ENCODE measurements around the gene CLCN3. TPM values are rescaled to one million over a fixed set of nuclear protein-coding genes. Genes with fewer than 3 reads are reported as not detected.
"Not testable (repeated sequence)": the region's sequence is repeated elsewhere in the genome, so short reads cannot be mapped to it uniquely, and the experiment has no call there.

Gene CLCN3
- total RNA-seq, 1 experiment from 2014 or later, result 56.0 TPM

GRCh38 chr4:169768385-169768784 is 148.0 kb downstream of the CLCN3 start:
- DNase-seq (ENCODE audit: unreplicated experiment), result no peak
- Mint-ChIP-seq H3K27ac (ENCODE audit: low read depth, unreplicated experiment) (no peak overlapping the region), H3K4me3 (ENCODE audit: unreplicated experiment) (no peak overlapping the region), H3K36me3 (ENCODE audit: insufficient read depth, unreplicated experiment) (no peaks in the 10 kb centered on the region), H3K9me3 (ENCODE audit: unreplicated experiment) (peaks cover 7% of the 10 kb centered on the region), H3K27me3 (ENCODE audit: insufficient read depth, unreplicated experiment) (no peaks in the 10 kb centered on the region), H3K4me1 (ENCODE audit: insufficient read depth, unreplicated experiment) (no peaks in the 10 kb centered on the region)
- POLR2A ChIA-PET, result interaction anchor here (0.6 kb wide), 2 partner anchors 66 to 1708 kb away, joined by 3 read pairs; no protein-coding TSS in a partner anchor
- CTCF ChIA-PET, result no interaction called here
- intact Hi-C loops (cut with micrococcal nuclease), result no loop called here
- no TSS peak for BruUV-seq (replicated peaks)
- TF ChIP-seq, protein P1, sequence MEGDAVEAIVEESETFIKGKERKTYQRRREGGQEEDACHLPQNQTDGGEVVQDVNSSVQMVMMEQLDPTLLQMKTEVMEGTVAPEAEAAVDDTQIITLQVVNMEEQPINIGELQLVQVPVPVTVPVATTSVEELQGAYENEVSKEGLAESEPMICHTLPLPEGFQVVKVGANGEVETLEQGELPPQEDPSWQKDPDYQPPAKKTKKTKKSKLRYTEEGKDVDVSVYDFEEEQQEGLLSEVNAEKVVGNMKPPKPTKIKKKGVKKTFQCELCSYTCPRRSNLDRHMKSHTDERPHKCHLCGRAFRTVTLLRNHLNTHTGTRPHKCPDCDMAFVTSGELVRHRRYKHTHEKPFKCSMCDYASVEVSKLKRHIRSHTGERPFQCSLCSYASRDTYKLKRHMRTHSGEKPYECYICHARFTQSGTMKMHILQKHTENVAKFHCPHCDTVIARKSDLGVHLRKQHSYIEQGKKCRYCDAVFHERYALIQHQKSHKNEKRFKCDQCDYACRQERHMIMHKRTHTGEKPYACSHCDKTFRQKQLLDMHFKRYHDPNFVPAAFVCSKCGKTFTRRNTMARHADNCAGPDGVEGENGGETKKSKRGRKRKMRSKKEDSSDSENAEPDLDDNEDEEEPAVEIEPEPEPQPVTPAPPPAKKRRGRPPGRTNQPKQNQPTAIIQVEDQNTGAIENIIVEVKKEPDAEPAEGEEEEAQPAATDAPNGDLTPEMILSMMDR (IDR thresholded peaks at IDR 0.05; ENCODE audit: unreplicated experiment), result no peak

GRCh38 chr4:169770416-169770815 is 150.0 kb downstream of the CLCN3 start:
- TF ChIP-seq, protein P1 (IDR thresholded peaks at IDR 0.05; ENCODE audit: unreplicated experiment), result no peak
- ChIA-PET POLR2A (no interaction called here), CTCF (no interaction called here)
- H3K27ac Mint-ChIP-seq (ENCODE audit: low read depth, unreplicated experiment), result no peak overlapping the region
- no peaks in the 10 kb centered on the region for H3K4me1 Mint-ChIP-seq (ENCODE audit: insufficient read depth, unreplicated experiment)
- intact Hi-C loops (cut with micrococcal nuclease), result no loop called here
- H3K4me3 Mint-ChIP-seq (ENCODE audit: unreplicated experiment), result no peak overlapping the region
- peaks cover 7% of the 10 kb centered on the region for H3K9me3 Mint-ChIP-seq (ENCODE audit: unreplicated experiment)
- DNase-seq (ENCODE audit: unreplicated experiment), result no peak
- no TSS peak for BruUV-seq (replicated peaks)
- no peaks in the 10 kb centered on the region for H3K36me3 Mint-ChIP-seq (ENCODE audit: insufficient read depth, unreplicated experiment)
- H3K27me3 Mint-ChIP-seq (ENCODE audit: insufficient read depth, unreplicated experiment), result no peaks in the 10 kb centered on the region

- intact Hi-C loops (cut with micrococcal nuclease); H3K4me3 Mint-ChIP-seq (ENCODE audit: unreplicated experiment); POLR2A ChIA-PET; H3K36me3 Mint-ChIP-seq (ENCODE audit: insufficient read depth, unreplicated experiment); H3K27me3 Mint-ChIP-seq (ENCODE audit: insufficient read depth, unreplicated experiment); DNase-seq (ENCODE audit: unreplicated experiment); BruUV-seq (replicated peaks); H3K27ac Mint-ChIP-seq (ENCODE audit: low read depth, unreplicated experiment); H3K4me1 Mint-ChIP-seq (ENCODE audit: insufficient read depth, unreplicated experiment); H3K9me3 Mint-ChIP-seq (ENCODE audit: unreplicated experiment): not testable (repeated sequence)
- CTCF ChIA-PET, result interaction anchor here (1.3 kb wide), 1 partner anchor 39 kb away, joined by 4 read pairs; no protein-coding TSS in a partner anchor
These were observed 151.2 kb downstream of the CLCN3 start for GRCh38 chr4:169771556-169772080.

Other genes with a start within 250 kb of the CLCN3 start
- 15.5 and 17.2 TPM in 2 replicates for gene NEK1, start 8.0 kb upstream of the CLCN3 start, total RNA-seq (2022)
- gene HPF1, start 137.4 kb downstream of the CLCN3 start, total RNA-seq (2022), result 15.6 and 17.4 TPM in 2 replicates

All from MCF 10A (cell line).